ENCODE results near the gene SELENOF.

DNA sequence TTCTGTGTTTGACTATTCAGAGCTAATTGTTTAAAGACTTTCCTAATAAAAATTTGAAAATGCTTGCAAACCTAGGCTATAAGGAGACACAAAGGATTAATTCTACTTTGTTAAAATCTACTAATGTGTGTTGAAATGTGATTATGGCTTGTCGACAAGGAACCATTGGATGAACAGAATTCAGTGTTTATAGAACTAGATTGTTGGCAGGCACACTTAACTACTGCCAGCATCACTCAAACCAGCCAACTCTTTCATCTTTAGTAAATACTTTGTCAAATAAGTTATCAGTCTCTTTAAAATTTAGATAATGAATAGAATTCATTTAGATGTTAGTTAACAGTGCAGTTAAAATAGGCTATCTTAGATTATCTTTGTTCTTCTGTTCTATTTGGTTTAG lies 28.1 kb upstream of the SELENOF start:
- TF ChIP-seq, protein P1, sequence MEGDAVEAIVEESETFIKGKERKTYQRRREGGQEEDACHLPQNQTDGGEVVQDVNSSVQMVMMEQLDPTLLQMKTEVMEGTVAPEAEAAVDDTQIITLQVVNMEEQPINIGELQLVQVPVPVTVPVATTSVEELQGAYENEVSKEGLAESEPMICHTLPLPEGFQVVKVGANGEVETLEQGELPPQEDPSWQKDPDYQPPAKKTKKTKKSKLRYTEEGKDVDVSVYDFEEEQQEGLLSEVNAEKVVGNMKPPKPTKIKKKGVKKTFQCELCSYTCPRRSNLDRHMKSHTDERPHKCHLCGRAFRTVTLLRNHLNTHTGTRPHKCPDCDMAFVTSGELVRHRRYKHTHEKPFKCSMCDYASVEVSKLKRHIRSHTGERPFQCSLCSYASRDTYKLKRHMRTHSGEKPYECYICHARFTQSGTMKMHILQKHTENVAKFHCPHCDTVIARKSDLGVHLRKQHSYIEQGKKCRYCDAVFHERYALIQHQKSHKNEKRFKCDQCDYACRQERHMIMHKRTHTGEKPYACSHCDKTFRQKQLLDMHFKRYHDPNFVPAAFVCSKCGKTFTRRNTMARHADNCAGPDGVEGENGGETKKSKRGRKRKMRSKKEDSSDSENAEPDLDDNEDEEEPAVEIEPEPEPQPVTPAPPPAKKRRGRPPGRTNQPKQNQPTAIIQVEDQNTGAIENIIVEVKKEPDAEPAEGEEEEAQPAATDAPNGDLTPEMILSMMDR (IDR thresholded peaks at IDR 0.05; ENCODE audit: insufficient read depth, low read length), result no peak
- no peak for TF ChIP-seq POLR2AphosphoS5 (IDR thresholded peaks at IDR 0.05; ENCODE audit: low read depth)

All from HL-60 (cell line).